Activated CD4-positive, alpha-beta T cell treated with anti-CD3 and anti-CD28 coated beads, Interleukin-2, amount 50 U/mL, for 1 hour (primary cell): ENCODE data around the gene FERMT2.
"Not testable (repeated sequence)": the region's sequence is repeated elsewhere in the genome, so short reads cannot be mapped to it uniquely, and the experiment has no call there.

ENCODE experiments used
- DNase-seq: peaks from one replicate; pipeline ENCODE4 v3.0.0-alpha.2; 2020

FERMT2 gene

GRCh38 chr14:52898496-52898895, 52.4 kb downstream of the FERMT2 start:
- DNase-seq: no peak

GRCh38 chr14:52895000-52895399, 55.9 kb downstream of the FERMT2 start:
- DNase-seq: no peak

GRCh38 chr14:52891800-52892199, 59.0 kb downstream of the FERMT2 start:
- no peak for DNase-seq

- DNase-seq: no peak
Measured at GRCh38 chr14:52888839-52889838, 61.7 kb downstream of the FERMT2 start.

GRCh38 chr14:52888159-52888558, 62.7 kb downstream of the FERMT2 start:
- DNase-seq: no peak

- no peak for DNase-seq
Measured at GRCh38 chr14:52885230-52885629, 65.6 kb downstream of the FERMT2 start.

- DNase-seq: no peak
Measured at GRCh38 chr14:52883658-52884057, 67.2 kb downstream of the FERMT2 start.

- DNase-seq: no peak
Measured at GRCh38 chr14:52882824-52883223, 68.0 kb downstream of the FERMT2 start.

GRCh38 chr14:52879958-52880357, 70.9 kb downstream of the FERMT2 start:
- no peak for DNase-seq

GRCh38 chr14:52878946-52879345, 71.9 kb downstream of the FERMT2 start:
- no peak for DNase-seq

GRCh38 chr14:52878469-52878868, 72.4 kb downstream of the FERMT2 start:
- DNase-seq: no peak

- no peak for DNase-seq
Measured at GRCh38 chr14:52877628-52878027, 73.2 kb downstream of the FERMT2 start.

GRCh38 chr14:52876806-52877205, 74.0 kb downstream of the FERMT2 start:
- DNase-seq: no peak

GRCh38 chr14:52876311-52876710, 74.5 kb downstream of the FERMT2 start:
- DNase-seq: no peak

- no peak for DNase-seq
Measured at GRCh38 chr14:52875707-52876106, 75.1 kb downstream of the FERMT2 start.

GRCh38 chr14:52874389-52874788, 76.5 kb downstream of the FERMT2 start:
- DNase-seq: no peak

GRCh38 chr14:52873694-52874093, 77.2 kb downstream of the FERMT2 start:
- no peak for DNase-seq

GRCh38 chr14:52873065-52873464, 77.8 kb downstream of the FERMT2 start:
- DNase-seq: no peak

- DNase-seq: no peak
Measured at GRCh38 chr14:52871606-52872005, 79.2 kb downstream of the FERMT2 start.

GRCh38 chr14:52868911-52869618, 81.8 kb downstream of the FERMT2 start:
- DNase-seq: no peak

GRCh38 chr14:52864893-52865292, 86.0 kb downstream of the FERMT2 start:
- not testable (repeated sequence) for DNase-seq

GRCh38 chr14:52863334-52863700, 87.5 kb downstream of the FERMT2 start:
- no peak for DNase-seq

- no peak for DNase-seq
Measured at GRCh38 chr14:52862632-52863333, 88.1 kb downstream of the FERMT2 start.
